Measurements from ENCODE around the gene ZNF365.

ZNF365 gene

GRCh38 chr10:62443866-62444265 lies 69.7 kb downstream of the ZNF365 start:
- TF ChIP-seq, protein P1, sequence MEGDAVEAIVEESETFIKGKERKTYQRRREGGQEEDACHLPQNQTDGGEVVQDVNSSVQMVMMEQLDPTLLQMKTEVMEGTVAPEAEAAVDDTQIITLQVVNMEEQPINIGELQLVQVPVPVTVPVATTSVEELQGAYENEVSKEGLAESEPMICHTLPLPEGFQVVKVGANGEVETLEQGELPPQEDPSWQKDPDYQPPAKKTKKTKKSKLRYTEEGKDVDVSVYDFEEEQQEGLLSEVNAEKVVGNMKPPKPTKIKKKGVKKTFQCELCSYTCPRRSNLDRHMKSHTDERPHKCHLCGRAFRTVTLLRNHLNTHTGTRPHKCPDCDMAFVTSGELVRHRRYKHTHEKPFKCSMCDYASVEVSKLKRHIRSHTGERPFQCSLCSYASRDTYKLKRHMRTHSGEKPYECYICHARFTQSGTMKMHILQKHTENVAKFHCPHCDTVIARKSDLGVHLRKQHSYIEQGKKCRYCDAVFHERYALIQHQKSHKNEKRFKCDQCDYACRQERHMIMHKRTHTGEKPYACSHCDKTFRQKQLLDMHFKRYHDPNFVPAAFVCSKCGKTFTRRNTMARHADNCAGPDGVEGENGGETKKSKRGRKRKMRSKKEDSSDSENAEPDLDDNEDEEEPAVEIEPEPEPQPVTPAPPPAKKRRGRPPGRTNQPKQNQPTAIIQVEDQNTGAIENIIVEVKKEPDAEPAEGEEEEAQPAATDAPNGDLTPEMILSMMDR (IDR thresholded peaks at IDR 0.05; ENCODE audit: low read depth, low read length, missing control alignments): no peak
- DNase-seq (ENCODE audit: extremely low read depth, low read depth): no peak
- no peak overlapping the region for H3K4me3 ChIP-seq (replicated peaks; ENCODE audit: low read depth, low read length)

DNA sequence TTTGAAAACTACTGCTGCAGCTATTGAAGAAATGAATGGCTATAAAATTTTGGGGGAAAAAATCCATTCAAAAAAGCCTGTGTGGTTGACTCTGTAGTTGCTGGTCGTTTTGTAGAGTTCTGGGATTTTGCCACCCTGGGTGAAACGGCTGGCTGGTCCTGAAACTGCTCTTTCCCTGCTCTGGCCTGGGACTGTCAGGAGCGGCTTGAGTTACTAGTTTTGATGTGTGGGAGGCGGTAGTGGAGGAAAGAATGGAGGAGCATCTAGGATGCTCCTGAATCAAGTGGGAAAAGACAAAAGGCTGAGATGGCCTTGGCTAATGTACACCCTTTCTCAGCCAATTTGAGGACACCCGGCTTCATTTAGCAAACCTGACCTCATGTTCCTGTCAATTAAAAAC lies 72.5 kb downstream of the ZNF365 start:
- H3K4me3 ChIP-seq (replicated peaks; ENCODE audit: low read depth, low read length): no peak overlapping the region
- TF ChIP-seq, protein P1 (IDR thresholded peaks at IDR 0.05; ENCODE audit: low read depth, low read length, missing control alignments): no peak
- DNase-seq (ENCODE audit: extremely low read depth, low read depth): no peak

GRCh38 chr10:62450912-62451610 lies 76.9 kb downstream of the ZNF365 start:
- H3K4me3 ChIP-seq (replicated peaks; ENCODE audit: low read depth, low read length): no peak overlapping the region
- TF ChIP-seq, protein P1 (IDR thresholded peaks at IDR 0.05; ENCODE audit: low read depth, low read length, missing control alignments): no peak
- DNase-seq (ENCODE audit: extremely low read depth, low read depth): no peak

DNA sequence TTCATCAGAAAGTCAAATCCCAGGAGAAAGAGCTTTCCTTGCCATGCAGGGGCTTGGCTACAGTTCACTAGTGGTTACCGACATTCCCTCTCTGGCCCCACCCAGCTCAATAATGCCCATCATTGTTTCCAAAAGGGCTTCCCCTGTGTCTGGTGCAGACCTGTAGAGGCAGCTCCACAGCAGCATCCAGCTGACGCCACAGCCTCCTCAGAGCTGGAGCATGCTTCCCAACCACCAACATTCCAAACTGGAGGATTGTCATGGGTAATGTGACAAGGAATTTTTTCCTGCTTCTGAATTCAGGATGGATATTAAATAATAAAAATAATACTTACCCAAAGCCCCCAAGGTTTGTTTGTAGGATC lies 77.4 kb downstream of the ZNF365 start:
- TF ChIP-seq, protein P1 (IDR thresholded peaks at IDR 0.05; ENCODE audit: low read depth, low read length, missing control alignments): no peak
- H3K4me3 ChIP-seq (replicated peaks; ENCODE audit: low read depth, low read length): no peak overlapping the region
- no peak for DNase-seq (ENCODE audit: extremely low read depth, low read depth)

Data from HFF-Myc (cell line).